Measurements from ENCODE around the gene SEC14L6.
"Not testable (repeated sequence)": the region's sequence is repeated elsewhere in the genome, so short reads cannot be mapped to it uniquely, and the experiment has no call there.

The SEC14L6 gene

DNA sequence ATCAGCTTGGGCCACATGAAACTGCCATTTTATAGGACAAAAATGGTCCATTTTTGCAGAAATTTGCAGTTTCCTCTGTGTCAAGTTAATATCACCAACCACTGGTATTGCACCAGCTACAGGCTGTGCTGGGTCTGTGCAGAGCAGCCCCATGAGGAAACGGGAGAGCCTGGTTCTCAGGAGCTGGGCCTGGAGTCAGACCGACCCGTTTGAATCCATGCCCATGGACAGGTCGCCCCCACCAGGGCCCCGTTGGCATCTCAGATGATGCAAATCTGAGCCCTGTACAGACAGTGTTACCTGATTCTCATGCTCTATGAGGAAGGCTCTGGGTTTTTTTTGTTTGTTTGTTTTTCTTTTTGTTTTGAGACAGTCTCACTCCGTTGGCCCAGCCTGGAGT is 9.8 kb upstream of the SEC14L6 start:
- no peak overlapping the region for H3K4me3 ChIP-seq (ENCODE audit: low read depth, low read length)
- TF ChIP-seq POLR2A (IDR thresholded peaks at IDR 0.05; ENCODE audit: extremely low read depth, insufficient read length) = no peak
- TF ChIP-seq, protein P1, sequence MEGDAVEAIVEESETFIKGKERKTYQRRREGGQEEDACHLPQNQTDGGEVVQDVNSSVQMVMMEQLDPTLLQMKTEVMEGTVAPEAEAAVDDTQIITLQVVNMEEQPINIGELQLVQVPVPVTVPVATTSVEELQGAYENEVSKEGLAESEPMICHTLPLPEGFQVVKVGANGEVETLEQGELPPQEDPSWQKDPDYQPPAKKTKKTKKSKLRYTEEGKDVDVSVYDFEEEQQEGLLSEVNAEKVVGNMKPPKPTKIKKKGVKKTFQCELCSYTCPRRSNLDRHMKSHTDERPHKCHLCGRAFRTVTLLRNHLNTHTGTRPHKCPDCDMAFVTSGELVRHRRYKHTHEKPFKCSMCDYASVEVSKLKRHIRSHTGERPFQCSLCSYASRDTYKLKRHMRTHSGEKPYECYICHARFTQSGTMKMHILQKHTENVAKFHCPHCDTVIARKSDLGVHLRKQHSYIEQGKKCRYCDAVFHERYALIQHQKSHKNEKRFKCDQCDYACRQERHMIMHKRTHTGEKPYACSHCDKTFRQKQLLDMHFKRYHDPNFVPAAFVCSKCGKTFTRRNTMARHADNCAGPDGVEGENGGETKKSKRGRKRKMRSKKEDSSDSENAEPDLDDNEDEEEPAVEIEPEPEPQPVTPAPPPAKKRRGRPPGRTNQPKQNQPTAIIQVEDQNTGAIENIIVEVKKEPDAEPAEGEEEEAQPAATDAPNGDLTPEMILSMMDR (IDR thresholded peaks at IDR 0.05; ENCODE audit: low read depth, low read length) = no peak
- no peak for TF ChIP-seq MYC (IDR thresholded peaks at IDR 0.05; ENCODE audit: low read depth, low read length)
- TF ChIP-seq, protein P2, sequence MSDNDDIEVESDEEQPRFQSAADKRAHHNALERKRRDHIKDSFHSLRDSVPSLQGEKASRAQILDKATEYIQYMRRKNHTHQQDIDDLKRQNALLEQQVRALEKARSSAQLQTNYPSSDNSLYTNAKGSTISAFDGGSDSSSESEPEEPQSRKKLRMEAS (IDR thresholded peaks at IDR 0.05; ENCODE audit: low read depth, low read length) = no peak
- no peak for DNase-seq (ENCODE audit: low read depth)

DNA sequence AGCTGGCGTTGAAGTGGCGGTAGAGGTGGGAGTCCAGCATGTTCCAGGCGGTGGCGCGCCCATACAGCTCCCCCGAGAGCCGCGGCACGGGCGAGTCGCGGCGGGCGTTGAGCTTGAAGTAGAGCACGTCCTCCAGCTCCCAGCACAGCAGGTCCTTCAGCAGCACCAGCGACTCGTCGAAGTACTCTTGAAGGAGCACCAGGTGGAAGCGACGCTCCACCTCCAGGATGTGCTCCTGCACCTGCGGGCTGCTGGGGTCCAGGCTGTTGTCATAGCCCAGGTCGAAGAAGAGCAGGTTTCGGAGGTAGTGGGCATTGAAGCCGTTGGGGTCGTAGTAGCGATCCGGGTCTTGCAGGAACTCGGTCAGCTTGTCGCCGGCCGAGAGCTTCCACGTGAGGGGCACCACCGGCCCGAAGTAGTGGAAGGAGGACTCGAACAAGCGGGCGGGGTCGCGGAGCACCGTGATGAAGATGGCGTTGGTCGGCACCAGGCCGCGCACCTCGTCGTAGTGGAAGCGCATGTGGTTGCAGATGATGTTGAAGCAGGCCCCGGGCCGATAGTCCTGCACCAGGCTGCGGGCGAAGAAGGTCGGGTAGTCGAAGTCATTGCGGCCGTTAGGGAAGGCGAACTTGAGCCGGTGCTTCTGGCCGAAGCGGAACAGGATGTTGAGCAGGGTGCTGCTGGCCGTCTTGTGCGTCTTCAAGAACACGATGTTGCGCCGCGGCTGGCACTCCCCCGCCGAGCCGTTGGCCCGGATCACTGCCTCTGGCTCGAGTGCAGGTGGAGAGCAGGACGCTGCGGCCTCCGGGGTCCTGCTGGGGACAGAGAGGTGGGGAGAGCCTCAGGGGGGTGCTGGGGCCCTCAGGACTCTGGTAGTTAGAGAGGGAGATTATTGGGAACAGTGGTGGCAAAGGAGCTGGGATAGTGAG is 9.0 kb upstream of the SEC14L6 start:
- no peak overlapping the region for H3K4me3 ChIP-seq (ENCODE audit: low read depth, low read length)
- TF ChIP-seq, protein P1 (IDR thresholded peaks at IDR 0.05; ENCODE audit: low read depth, low read length) = no peak
- no peak for TF ChIP-seq MYC (IDR thresholded peaks at IDR 0.05; ENCODE audit: low read depth, low read length)
- TF ChIP-seq, protein P2 (IDR thresholded peaks at IDR 0.05; ENCODE audit: low read depth, low read length) = no peak
- no peak for TF ChIP-seq POLR2A (IDR thresholded peaks at IDR 0.05; ENCODE audit: extremely low read depth, insufficient read length)
- no peak for DNase-seq (ENCODE audit: low read depth)

DNA sequence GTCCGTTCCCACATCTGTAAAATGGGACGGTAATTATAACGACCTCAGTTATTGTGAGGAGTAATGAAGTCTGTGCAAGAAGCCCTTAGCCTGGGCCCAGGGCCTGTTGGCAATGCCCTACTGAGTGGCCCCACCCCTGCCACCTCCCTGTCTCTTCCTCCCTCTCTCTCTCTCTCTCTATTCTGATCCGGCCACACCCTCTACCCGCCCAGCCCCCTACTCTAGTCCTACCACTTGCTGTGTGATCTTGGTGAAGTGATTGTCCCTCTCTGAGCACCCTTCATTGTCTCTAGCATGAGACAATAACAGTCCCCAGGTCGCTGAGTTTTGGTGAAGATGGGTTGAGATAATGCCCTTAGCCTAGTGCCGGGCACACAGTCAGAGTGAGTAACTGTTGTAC is 7.4 kb upstream of the SEC14L6 start:
- H3K4me3 ChIP-seq (ENCODE audit: low read depth, low read length) = no peak overlapping the region
- no peak for DNase-seq (ENCODE audit: low read depth)
- TF ChIP-seq, protein P1 (IDR thresholded peaks at IDR 0.05; ENCODE audit: low read depth, low read length) = no peak
- TF ChIP-seq MYC (IDR thresholded peaks at IDR 0.05; ENCODE audit: low read depth, low read length) = no peak
- TF ChIP-seq POLR2A (IDR thresholded peaks at IDR 0.05; ENCODE audit: extremely low read depth, insufficient read length) = no peak
- TF ChIP-seq, protein P2 (IDR thresholded peaks at IDR 0.05; ENCODE audit: low read depth, low read length) = no peak

DNA sequence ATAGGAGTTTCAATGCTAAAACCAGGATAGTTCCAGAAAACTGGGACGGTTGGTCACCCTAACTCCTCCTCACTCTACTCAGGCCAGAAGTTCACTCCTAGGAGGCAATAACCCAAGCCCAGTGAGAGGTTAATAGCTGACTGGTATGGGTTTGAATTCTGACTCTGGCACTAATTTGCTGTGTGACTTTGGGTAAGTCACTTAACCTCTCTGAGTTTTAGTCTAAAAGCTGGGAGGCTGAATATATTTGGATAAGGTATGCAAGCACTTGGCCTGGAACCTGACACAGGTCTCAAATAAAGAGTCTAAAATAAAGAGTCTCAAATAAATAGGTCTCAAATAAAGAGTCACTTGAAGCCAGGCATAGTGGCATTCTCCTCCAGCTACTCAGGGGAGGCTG is 6.2 kb upstream of the SEC14L6 start:
- DNase-seq (ENCODE audit: low read depth) = no peak
- H3K4me3 ChIP-seq (ENCODE audit: low read depth, low read length) = no peak overlapping the region
- TF ChIP-seq MYC (IDR thresholded peaks at IDR 0.05; ENCODE audit: low read depth, low read length) (no peak), POLR2A (IDR thresholded peaks at IDR 0.05; ENCODE audit: extremely low read depth, insufficient read length) (no peak)
- TF ChIP-seq, protein P1 (IDR thresholded peaks at IDR 0.05; ENCODE audit: low read depth, low read length) = no peak
- TF ChIP-seq, protein P2 (IDR thresholded peaks at IDR 0.05; ENCODE audit: low read depth, low read length) = no peak

DNA sequence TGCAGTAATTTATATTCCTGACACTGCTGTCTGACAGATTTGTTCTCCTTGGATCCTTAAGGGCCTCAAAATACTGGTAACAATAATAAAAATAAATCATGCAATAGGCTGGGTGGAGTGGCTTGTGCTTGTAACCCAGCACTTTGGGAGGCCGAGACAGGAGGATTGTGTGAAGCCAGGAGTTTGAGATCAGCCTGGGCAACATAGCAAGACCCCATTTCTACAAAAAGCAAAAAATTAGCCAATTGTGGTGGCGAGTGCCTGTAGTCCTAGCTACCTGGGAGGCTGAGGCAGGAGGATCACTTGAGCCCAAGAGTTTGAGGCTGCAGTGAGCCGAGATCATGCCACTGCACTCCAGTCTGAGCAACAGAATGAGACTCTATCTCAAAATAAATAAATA is 5.3 kb upstream of the SEC14L6 start:
- not testable (repeated sequence) for H3K4me3 ChIP-seq (ENCODE audit: low read depth, low read length); DNase-seq (ENCODE audit: low read depth)

DNA sequence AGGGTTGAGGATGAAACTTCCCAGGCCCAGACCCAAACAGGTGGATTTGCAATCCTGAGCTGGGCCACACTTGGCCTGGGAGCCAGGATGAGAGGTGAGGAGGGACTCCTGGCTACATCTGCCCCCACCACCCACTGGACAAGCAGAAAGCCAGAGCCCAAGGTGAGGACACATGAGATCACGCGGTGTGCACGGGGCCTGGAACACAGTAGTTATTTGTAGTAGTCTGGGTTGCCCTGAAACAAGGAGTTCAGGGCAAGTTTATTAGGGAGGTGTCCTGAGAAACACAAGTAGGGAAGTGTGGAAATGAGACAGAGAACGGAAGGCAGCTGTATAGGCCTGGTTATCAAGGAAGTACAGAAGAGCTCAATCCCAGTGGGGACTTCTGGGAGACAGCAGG is 647 bp upstream of the SEC14L6 start:
- TF ChIP-seq, protein P1 (IDR thresholded peaks at IDR 0.05; ENCODE audit: low read depth, low read length) = no peak
- no peak for TF ChIP-seq POLR2A (IDR thresholded peaks at IDR 0.05; ENCODE audit: extremely low read depth, insufficient read length)
- TF ChIP-seq MYC (IDR thresholded peaks at IDR 0.05; ENCODE audit: low read depth, low read length) = no peak
- TF ChIP-seq, protein P2 (IDR thresholded peaks at IDR 0.05; ENCODE audit: low read depth, low read length) = no peak
- DNase-seq (ENCODE audit: low read depth) = no peak
- H3K4me3 ChIP-seq (ENCODE audit: low read depth, low read length) = no peak overlapping the region

Measured in NB4 (cell line).